COLO668 (cell line): Measurements from ENCODE around the gene GMDS.
A peak's percentile ranks its signal among the peaks of the same experiment; 100 is the strongest.

Source experiments
- DNase-seq: peaks from one replicate; lab custom pipeline; 2025; ENCODE audit not compliant: unreplicated experiment; lab: John Stamatoyannopoulos, UW

Gene GMDS

DNA sequence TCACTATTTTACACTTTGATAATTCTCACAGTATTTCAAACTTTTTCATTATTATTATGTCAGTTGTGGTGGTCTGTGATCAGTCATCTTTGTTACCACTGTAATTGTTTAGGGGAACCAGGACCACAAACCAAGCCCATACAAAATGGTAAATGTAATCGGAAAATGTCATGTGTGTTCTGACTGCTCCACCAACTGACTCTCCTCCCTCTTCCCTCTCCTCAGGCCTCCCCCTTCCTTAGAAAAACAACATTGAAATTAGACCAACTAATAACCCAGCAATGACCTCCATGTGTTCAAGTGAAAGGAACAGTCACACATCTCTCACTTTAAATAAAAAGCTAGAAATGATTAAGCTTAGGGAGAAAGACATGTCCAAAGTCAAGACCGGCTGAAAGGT, 63.8 kb downstream of the GMDS start:
- no peak for DNase-seq

DNA sequence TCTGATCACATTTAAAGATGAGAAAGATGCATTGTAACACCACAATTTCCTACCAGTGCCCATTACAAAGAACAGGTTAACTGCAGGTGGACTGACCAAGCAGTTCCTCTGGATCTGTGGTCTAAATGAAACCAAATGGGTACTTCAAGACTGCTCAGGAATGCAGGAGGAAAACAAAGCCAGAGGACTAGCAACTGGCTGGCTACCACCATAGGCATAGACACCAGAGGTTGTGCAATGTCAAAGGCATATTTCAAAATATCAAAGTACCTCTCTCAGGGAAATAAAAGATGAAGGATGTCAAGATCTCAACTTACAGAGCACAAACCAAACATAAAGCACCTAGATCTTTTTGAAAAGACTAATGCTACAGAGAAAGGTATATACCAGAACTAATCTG, 65.5 kb downstream of the GMDS start:
- DNase-seq, result no peak

DNA sequence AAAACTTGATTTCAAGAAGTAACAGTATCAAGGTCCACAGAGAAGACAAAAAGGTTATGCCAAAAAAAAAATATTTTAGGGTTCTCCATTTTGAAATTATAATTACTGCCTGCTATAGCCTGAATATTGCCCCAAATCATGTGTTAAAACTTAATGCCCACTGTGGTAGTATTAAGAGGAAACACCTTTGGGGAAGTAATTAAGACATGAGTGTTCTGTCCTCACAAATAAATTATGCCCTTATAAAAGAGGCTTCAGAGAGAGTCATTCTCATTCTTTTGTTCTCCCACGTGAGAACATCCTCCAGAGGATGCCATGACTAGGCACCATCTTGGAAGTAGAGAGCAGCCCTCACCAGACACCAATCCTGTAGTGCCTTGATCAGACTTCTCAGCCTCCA, 66.2 kb downstream of the GMDS start:
- DNase-seq, result no peak

DNA sequence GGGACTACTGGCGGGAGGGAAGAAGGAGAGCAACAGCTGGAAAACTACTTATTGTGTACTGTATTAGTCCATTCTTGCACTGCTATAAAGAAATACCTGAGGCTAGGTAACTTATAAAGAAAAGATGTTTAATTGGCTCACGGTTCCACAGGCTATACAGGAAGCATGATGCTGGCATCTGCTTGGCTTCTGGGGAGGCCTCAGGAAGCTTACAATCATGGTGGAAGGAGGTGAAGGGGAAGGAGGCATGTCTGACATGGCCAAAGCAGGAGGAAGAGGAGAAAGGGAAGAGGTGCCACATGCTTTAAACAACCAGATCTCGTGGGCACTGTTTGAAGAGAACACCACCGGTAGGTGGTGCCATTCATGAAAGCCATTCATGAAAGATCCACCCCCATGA, 67.3 kb downstream of the GMDS start:
- DNase-seq, result no peak

DNA sequence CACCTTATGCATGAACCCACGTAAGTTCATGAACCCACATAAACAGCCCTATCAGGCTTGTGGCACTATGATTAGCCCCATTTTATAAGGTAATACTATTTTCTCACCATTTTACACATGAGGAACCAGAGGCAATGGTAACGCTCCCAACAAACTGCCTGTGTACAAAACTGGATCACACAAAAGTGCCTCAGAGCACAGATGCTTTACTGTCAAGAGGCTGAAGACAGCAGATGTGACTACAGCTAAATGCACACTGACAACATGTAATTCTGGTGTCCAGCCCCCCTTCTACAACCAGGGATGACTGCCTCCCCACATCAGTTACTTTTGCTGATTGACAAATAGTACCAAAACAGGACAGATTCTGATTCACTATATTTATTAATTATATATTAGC, 69.6 kb downstream of the GMDS start:
- no peak for DNase-seq

DNA sequence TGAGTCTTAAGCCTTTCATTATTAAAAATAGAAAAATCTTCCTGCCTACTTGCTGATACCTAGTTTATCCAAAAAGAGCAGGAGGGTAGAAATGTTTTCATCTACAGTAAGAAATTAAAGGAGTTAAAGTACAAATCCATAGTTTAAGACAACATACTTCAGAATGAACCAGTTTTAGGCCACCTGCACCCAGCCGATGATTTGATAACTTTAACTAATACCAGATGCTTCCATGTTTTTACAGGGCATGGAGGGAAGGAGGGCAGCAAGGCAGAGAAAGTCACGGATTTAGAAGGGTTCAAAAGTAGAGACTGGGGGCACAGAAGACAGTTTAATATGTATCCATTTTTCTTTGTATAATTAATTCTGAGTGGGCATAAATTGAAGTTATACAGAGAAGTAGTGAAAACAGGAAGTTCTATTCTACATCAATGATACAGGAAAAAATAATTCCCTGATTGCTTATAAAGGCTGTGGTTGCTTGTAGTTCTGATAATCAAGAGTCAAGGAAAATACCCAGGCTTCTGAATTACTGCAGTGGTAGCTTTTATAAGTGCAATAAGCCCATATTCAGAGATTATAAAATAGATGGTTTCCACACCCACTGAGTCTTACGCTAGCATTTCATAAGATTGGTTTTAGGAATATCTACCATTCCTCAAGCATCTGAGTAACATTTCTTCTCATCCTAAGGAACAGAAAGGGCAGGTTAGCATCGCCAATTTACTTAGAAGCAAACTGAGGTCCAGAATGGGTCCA, 72.0 kb downstream of the GMDS start:
- DNase-seq, result no peak

DNA sequence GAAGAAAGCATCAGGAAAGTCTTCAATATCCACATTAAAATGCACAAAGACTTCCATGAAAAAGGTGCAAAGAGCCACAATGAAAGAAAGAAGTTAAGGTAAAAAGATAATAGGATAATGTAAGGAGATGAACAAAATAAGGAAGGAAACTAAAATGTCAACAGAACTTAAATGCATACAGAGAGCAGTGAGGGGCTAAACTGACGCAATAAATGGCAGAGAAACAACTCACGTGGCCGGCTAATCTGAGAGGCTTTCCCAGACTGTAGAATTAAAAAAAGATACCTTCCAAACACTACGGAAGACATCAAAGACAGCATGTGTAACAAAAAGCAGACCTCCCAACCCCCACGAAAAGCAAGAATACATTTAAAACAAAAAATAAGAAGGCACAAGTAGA, 73.7 kb downstream of the GMDS start:
- no peak for DNase-seq

DNA sequence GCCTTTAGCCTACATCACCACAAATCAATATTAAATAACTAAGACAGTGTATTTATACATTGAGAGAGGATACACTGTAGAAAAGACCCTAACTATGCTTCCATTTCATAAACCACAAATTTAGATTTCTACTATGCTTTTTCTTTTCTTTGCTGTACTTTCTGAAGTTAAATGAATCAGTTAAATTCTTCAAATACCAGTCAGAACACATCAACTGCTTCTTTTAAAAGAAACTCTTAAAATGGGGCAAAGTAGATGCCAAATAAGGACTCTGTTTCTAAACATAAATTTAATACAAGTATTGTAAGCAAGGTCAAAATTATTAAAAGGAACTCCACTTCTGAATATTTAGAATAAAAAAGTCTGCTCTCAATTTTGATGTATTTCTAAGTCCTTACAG, 76.9 kb downstream of the GMDS start:
- no peak for DNase-seq

DNA sequence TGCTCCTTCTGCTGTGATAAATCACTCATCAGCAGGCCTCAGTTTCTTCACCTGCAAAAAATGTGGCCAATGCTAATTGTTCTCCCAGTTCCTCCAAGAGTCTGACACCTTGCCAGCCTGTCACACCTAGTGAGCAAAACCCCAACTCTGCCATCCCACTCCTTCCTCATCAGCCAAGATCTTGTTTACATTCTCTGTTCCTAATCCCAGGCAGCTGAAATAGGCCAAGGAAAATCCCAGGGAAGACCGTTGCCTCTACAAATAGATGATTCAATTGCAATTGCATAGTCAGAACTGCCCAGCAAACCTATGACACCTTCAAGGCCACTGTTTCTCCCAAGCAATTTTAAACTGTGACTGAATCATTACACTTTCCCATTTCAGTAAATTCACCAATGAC, 78.7 kb downstream of the GMDS start:
- no peak for DNase-seq

DNA sequence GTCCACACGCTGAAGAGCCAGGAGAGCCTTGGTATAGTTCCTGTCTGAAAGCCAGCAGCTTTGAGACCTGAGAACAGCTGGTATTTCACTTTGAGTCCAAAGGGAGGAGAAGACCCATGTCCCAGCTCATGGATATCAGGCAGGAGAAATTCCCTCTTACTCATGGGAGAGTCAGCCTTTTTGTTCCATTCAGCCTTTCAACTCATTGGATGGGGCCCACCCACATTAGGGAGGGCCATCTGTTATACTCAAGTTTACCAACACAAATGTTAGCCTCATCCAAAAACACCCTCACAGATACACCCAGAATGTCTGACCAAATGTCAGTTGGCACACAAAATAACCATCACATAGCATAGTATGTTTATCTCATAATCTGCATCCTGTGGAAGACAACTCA, 80.1 kb downstream of the GMDS start:
- DNase-seq, result no peak

DNA sequence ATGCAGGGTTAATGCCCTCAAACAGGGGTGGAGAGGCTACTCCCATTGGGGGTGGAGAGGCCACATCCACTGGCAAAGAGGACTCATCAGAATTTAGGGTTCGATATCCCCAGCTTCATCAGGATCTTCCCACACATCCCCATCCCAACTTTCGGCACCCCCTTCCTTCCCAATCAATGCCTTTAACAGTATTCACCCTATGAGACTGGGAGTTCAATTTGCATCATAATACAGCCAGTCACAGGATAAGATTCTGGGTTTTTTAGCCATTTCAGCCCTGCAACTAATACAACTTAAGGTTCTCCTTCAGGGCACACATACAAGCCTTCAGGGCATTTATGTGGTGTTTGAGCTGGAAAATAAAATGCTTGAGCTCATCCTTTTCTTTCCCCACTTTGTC, 80.9 kb downstream of the GMDS start:
- no peak for DNase-seq

DNA sequence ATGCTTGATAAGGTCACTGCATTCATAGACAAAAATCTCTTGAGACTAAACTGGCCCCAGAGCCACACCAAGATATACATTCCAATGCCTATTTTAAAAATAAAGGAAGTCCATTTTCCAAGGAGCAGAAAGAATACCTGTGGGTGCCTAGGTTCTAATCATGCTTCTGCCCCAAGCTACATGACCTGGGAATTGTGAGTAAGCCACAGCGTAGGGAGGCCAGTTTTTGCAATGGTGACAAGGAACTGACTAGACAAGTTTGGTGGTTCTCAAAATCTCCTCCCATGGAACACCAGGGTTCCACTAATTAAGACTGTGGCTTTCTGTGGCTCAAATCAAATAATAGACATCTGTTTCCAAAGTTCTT, 83.3 kb downstream of the GMDS start:
- no peak for DNase-seq

DNA sequence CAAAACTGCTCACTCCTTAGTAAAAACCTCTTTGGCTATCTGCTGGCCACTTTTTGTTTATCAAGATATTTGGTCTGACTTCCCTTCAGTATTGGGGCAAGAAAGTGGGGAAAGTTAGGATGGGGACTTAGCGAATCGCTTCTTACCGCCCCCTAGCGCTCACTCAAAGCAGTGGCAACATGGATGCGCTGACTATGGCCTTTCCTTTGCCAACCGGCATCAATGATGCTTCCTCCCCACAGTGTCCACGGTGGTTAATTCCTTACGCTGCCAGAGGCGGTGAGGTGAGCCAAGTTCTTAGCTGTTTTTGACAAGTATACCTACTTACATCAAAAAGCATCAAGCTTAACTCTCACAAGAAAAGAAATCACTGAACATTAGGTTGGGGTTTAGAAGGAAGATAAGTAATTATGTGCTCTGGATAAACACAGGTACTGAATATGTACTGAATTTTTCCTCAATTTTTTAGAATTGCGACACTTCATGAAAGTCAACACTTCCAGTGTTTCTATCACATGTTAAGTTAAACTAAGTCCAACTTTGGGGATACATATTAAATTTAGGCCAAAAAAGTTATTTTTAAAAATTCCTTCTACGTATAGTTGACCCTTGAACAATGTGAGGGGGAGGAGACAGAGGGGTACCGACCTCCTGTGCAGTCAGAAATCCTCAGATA, 86.7 kb downstream of the GMDS start:
- no peak for DNase-seq

DNA sequence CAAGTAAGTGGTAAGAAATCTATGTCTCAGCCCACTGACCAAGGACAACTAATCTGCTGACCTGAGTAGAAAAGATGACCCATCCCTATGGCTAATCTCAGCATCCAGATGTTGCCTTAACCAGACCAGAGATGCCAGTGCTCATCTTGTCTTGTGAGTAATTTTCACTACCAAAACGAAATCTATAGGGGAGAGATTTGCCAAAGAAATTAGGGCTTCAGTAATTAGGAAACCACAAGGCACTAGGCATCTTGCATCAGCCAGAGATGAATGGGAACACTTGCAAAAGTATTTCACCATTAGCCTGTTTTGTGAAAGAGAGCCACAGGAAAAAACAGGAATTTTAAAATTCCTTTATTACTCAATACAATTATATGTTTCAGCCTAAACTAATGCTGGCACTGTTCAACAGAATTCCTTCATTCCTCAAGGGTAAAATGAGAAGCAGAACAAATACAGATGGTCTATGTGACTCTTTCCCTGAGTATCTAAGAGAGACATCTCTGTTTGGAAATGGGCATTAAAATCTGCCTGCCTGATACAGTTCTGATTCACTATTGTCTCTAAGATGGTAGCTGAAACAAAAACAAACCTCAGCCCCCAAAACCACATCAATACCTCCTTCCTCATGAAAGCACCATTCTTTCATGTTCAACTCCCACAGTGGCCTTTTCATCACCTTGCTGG, 87.8 kb downstream of the GMDS start:
- no peak for DNase-seq

DNA sequence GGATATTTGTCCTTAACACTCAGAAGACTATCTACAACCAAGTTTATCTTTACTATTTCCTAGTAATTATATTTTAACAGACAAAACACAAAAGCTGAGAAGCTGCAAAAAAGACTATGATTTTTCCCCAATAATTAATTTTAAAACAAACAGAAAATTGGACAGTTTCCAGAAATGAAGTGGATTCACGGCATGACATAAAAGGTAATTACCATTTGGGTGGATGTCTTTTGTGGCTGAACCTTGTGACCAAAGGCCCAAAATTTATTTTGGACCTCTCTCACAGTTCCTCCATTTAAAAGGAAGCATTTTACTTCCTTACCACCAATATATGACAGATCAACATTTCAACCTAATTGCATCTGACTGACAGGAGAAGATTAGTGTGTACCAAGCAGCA, 90.2 kb downstream of the GMDS start:
- DNase-seq, result no peak

DNA sequence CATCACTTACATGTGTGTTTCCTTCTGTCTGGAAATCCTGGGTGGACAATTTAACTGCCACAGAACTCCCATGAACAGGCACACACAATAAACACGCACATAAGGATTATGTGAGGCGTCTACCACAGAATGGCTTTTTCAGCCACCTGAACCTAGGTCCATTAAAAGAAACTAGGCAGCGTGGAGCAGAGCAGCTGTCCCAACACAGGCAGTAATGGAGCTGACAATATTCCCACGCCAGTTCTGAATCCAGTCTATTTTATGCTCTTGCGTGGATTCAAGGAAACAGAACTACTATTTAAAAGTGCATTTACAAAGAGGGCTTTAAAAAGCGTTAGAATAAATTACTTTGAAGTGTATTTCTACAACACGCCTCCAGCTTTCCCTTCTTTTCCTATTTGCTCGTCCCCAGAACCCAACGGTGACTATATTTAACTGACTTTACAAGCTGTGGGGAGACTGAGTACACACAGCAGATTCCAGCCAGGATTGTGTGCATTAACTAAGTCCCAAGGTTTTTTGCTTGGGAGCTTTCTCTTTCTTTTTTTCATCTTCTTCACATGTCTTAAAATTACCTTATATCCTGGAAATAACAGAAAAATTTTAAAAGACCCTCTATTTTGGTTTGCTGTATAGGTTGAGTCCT, 95.9 kb downstream of the GMDS start:
- peak; percentile 26 for DNase-seq

DNA sequence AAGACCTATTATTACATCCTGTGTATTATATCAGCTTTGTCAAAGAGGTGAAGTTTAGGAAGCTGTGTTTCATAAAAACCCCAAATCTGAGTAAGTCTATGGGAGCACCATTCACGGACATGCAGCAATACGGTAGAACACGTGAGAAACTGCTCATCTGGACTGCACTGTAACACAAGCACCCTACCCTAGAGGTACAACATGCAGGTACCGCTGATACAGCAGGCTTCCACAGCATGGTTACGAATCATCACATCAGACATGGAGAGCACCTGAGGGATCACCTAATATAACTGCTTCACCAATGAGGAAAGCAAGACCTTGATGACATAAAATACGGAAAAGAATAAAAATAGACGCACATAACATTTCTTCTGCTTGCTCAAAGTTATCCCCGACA, 96.7 kb downstream of the GMDS start:
- no peak for DNase-seq

DNA sequence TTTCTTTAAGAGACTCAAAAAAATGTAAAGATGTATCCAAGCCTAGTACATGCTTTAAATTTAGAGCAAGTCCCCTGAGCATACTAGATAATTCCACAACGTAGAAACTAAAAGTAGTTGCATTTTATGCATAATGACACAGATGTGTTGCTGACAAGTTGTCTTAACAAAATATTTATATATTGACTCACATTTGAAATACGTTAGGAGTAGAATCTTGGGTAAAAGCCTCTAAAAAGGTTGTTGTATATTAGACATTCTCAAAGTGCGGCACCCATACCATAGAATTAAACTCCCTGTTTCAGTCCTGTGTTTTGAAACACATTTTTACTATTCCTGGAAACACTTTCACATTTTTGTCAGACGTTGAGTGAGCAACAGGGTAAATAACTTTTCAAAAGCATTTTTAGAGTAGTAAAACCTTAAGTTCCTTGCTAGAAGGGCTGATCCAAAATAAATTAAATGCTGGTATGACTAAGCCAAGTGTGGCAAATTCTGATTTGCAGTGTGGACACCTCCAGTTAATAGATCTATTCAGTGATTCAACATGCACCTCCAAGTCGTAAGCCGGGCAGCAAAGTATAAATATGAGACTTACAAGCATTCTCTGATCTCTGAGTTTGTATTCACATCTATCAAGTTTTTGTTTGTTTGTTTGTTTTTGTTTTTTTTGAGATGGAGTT, 97.5 kb downstream of the GMDS start:
- DNase-seq, result no peak

DNA sequence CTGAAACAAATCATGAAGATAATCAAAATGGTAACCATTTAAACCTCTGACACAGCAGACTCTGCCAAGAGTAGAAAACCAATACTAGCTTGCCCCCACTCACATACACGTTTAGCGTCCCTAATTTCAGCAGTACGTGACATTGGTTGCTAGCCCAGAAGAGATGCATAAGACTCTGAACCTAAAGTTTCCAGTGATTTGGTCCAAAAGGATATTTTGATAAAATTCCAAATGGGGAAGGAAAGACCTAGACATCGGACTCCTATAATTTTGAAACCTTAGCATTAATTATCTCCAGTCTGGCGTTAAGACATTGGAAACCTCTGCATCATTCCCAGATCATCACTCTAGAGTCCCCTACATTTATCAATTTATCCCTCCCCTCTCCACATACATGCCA, 98.1 kb downstream of the GMDS start:
- DNase-seq, result no peak

DNA sequence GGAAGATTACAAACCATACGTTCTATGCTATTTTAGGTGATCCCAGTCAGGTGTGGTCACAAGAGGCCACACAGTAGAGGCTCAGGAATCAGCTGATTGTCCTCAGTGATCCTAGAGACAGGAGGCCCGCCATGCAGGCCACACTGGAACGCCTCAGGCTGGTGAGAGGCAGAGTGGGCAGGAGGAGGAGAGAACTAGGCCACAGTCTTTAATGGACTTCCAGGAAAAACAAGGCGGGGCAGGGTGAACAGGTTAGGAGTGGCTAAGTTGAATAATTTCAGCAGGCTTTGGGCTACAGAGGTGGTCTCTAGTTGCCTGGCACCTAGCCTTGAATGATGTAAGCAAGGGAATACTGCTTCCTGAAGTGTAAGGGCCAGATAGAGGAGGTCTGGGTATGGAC, 101.2 kb downstream of the GMDS start:
- no peak for DNase-seq

DNA sequence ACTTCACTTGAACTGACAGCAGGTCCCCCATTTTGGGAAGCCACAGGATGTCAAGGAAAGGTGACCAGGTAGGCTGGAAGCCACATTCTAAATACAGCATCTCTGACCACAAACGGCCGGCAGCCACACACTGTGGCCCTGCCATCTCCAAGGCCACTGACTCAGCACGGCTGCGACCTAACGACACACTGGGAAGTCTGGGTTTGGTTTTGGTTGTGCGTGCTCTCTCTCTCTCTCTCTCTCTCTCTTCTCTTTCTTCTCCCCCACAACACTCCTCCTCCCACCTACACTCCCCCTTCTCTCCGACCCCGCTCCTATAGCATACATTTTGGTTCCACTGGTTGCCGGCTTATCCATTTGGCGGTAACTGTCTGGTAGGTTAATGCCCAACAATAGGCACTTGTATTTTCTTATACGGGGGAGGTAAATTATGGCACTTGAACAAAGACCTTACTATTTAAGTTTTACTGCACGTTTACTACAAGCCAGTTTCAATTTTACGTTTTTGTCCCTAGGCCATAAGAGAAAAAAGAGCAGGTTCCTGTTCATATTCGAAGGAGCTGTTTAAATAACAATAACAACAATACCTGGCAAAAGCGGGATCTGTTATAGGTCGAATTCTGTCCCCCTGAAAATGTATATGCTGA, 103.6 kb downstream of the GMDS start:
- no peak for DNase-seq
